Cardiac septum (tissue), 1 donor: ENCODE results near the gene SH3GL1. TPM values are rescaled to one million over a fixed set of nuclear protein-coding genes. Genes with fewer than 3 reads are reported as not detected.
"Not testable (repeated sequence)": the region's sequence is repeated elsewhere in the genome, so short reads cannot be mapped to it uniquely, and the experiment has no call there.

Experiments used
- DNase-seq: peaks from one replicate; pipeline ENCODE4 v3.0.0-alpha.2; 2020; ENCODE audit warnings: low spot score
- intact Hi-C: fragments of 100-400 bp; cut with DNase I; formaldehyde crosslinking; loops from one replicate; pipeline ENCODE4 v1.14.0; 2022
- total RNA-seq: library from RNA; stranded (reverse); fragmentation: NEBNext Ultra II Directional; extraction: Animal tissue kit (Norgen Biotek cat#: 25700); gene quantifications from one replicate; pipeline ENCODE4 v1.2.1, GENCODE V29; 2021
- donor health status: DM: no; HTN: no; CAD: no.

The SH3GL1 gene
- total RNA-seq, 1 donor from 2014 or later, result 22.0 TPM

DNA sequence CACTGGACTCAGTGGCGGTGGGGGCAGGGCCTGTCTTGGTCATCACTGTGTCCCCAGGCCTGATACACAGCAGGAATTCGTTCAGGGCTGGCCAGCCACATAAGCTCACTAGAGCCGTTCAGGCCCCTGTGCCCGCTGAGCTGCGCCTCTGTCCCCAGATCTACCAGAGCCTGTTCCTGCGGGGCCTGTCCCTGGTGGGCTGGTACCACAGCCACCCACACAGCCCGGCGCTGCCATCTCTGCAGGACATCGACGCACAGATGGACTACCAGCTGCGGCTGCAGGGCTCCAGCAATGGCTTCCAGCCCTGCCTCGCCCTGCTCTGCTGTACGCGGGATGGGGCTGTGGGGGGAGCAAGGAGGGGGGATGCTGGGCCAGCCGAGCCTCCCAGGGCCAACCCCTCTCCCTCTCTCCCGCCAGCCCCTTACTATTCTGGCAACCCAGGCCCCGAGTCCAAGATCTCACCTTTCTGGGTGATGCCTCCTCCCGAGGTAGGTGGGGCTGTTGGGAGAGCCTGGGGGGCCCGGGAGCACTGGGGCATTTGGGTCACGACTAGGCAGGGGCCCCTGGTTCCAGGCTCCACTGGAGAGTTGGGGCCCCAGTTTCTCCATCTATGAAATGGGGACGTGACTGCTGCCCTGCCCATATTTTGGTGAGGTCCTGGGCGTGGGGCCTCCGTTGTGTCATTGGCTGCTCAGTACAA lies 43.1 kb downstream of the SH3GL1 start:
- intact Hi-C loops, result no loop called here
- DNase-seq, result no peak

- intact Hi-C loops, result loop anchor here (5.0 kb wide), 2 partner anchors 42 to 88 kb away; no protein-coding TSS in a partner anchor
- no peak for DNase-seq
Observed at GRCh38 chr19:4354897-4355296, 45.5 kb downstream of the SH3GL1 start.

GRCh38 chr19:4354282-4354681 lies 46.1 kb downstream of the SH3GL1 start:
- intact Hi-C loops, result loop anchor here (5.0 kb wide), 2 partner anchors 43 to 87 kb away; no protein-coding TSS in a partner anchor
- DNase-seq, result no peak

GRCh38 chr19:4352701-4353121 lies 47.6 kb downstream of the SH3GL1 start:
- intact Hi-C loops, result loop anchor here (5.0 kb wide), 2 partner anchors 45 to 85 kb away; no protein-coding TSS in a partner anchor
- DNase-seq, result no peak

DNA sequence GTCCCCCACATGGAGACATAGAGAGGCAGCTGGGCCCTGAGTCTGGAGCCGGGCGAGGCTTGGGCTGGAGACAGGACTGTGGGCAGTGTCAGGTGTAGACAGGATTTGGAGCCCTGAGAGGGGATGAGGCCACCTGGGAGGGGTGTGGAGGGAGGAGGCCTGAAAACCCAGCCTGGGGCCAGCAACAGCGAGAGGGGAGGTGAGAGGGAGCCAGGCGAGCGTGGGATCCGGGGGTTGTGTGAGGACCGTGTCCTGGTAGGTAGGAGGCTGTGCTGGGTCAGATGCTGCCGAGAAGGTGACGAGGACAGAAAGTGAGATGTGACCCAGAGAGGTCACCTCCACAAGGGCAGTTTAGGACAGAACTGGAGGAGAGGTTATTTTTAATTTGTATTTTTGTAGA lies 49.6 kb downstream of the SH3GL1 start:
- DNase-seq, result no peak
- intact Hi-C loops, result loop anchor here (5.0 kb wide), 2 partner anchors 47 to 83 kb away; no protein-coding TSS in a partner anchor

- intact Hi-C loops, result loop anchor here (5.0 kb wide), 2 partner anchors 47 to 83 kb away; no protein-coding TSS in a partner anchor
- DNase-seq, result no peak
Observed at GRCh38 chr19:4350111-4350510, 50.2 kb downstream of the SH3GL1 start.

DNA sequence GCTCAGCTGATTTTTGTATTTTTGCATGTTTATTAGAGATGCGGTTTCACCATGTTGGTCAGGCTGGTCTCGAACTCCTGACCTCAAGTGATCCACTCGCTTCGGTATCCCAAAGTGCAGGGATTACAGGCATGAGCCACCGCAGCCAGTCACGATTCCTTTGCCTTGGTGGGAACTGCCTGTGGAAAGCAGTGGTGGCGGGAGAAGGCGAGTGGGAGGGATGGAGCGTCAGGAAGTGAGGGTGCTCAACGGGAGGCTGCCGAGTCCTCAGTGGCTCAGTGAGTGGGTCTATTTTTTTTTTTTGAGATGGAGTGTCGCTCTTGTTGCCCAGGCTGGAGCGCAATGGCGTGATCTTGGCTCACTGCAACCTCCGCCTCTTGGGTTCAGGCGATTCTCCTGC lies 51.1 kb downstream of the SH3GL1 start:
- intact Hi-C loops, DNase-seq: not testable (repeated sequence)

DNA sequence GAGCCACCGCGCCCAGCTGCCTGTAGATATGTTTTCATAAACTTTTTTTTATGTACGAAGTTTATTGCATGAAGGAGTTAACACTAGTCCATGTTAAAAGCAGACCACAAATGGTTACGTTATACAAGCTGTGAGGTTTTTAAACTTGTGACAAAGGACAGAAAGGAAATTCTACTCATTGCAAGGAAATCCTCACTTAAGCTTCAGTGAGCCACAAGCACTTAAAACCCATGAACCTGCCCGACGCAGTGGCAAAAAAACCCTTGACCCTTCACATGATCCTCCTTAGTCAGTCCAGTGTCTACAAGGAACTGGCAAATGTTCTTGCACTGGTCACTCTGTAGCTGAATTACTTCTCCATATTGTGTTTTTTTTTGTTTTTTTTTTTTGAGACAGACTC lies 52.8 kb downstream of the SH3GL1 start:
- intact Hi-C loops, result no loop called here
- DNase-seq, result no peak

DNA sequence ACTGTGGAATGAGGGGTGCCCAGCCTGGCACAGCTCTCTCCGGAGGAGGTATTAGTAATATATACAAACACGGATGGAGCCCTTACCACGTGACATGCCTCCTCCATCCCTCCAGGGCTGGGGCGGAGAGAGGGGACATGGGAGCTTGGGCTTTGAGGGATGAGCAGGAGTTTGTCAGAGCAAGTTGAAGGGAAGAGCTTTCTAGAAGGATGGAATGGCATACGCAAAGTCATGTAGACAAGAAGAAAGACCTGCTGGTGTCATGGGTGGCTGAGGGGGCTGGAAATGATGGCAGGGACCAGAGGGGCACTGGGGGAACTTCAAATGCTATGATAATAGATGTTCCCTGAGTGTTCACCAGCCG lies 54.3 kb downstream of the SH3GL1 start:
- intact Hi-C loops, result no loop called here
- DNase-seq, result no peak

- DNase-seq, result no peak
- intact Hi-C loops, result no loop called here
Observed at GRCh38 chr19:4345342-4346019, 54.9 kb downstream of the SH3GL1 start.

DNA sequence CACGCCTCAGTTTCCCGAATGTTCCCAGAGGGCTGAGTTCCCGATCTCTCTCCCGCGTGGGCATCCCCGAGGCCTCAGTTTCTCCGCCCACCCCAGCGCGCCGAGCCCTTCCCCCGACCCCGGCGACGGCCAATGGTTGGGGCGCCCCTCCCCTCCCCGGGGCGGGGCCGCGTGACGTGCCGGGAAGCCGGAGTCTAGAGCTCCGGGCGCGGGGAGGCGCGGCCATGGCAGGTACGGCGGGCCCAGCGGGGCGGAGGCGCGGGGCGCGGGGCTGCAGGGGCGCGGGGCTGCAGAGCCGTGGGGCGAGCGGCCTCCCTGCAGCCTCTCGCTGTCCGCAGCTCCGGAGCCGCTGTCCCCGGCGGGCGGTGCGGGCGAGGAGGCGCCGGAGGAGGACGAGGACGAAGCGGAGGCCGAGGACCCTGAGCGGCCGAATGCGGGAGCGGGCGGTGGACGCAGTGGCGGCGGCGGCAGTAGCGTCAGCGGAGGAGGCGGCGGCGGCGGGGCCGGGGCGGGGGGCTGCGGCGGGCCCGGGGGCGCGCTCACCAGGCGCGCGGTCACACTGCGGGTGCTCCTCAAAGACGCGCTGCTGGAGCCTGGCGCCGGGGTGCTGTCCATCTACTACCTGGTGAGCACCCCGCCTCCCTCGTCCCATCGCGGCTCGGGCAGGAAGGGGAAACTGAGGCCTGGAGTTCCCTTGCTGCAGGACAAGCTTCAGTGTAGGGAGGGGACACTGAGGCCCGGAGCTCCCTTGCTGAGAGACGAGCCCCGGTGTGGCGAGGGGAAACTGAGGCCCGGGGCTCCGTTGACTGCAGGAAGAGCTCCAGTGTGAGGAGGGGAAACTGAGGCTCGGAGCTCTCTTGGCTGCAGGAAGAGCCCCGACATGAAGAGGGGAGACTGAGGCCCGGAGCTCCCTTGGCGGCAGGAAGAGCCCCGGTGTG lies 56.7 kb downstream of the SH3GL1 start, which contains the start of gene MPND:
Gene MPND, plus strand, starts transcription at position 193 of the 938 bp plus-strand sequence. Its CDS starts 32 bp downstream, at position 225.
- intact Hi-C loops, result loop anchor here (5.0 kb wide), 1 partner anchor 59 kb away; the partner anchor contains the start of genes CHAF1A and SH3GL1
- peak; percentile 97 for DNase-seq

GRCh38 chr19:4342615-4343369 lies 57.6 kb downstream of the SH3GL1 start:
- intact Hi-C loops, result loop anchor here (5.0 kb wide), 1 partner anchor 60 kb away; the partner anchor contains the start of genes CHAF1A and SH3GL1

DNA sequence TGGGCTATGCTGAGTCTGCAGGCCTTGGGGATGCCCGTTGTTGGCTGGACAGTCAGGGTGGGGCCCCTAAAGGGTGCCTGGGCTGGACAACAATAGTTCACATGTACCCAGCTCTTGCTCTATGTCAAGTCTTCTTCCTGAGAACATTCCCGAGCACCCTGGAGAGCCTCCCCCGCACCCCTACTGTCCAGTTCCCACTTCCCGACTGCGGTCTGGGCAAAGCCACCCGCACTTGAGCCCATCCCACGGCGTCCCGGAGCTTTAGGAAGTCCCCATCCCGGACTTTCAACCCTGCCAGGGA lies 58.1 kb downstream of the SH3GL1 start:
- DNase-seq, result no peak
- intact Hi-C loops, result loop anchor here (5.0 kb wide), 1 partner anchor 60 kb away; the partner anchor contains the start of genes CHAF1A and SH3GL1

More at GRCh38 chr19:4342615-4343369, 57.6 kb downstream of the SH3GL1 start:
- peak; percentile 98 for DNase-seq

DNA sequence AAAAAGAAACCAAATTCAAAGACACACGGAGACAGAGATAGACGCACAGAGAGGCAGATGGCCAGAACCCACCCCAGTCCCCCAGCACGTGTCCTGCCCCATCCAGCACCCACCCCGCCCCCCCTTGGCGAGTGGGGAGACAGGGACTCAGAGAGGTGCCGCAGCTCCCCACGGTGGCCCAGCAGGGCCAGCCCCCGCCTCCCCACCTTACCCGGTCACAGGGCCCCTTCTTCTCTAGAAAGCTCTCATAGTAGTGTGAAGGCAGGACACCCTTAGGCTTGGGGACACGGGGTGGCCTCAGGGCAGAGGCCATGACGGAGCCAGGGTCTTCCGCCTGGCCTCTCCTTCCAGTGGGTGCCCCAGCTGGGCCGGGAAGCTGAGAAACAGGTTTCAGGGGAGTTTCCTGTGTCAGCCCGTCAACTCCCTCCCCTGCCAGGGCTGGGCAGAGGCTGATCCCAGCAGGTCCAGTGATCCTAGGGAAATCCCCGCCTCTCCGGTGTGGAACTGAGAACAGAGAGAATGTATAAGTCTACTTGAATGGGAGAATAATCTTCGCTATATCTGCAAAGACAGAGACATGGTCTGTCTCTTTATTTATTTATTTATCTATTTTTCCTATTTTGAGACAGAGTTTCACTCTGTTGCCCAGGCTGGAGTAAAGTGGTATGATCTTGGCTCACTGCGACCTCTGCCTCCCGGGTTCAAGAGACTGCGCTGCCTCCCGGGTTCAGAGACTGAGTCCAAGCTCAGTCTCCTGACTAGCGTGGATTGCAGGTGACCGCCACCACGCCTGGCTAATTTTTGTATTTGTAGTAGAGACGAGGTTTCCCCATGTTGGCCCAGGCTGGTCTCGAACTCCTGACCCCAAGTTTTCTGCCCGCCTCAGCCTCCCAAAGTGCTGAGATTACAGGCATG lies 61.6 kb downstream of the SH3GL1 start, which contains the start of gene STAP2:
Gene STAP2, minus strand, starts transcription at position 387 of the 915 bp plus-strand sequence. Its CDS starts 74 bp downstream, at position 313.
- DNase-seq, result no peak
- intact Hi-C loops, result no loop called here

GRCh38 chr19:4337906-4338440 lies 62.4 kb downstream of the SH3GL1 start:
- intact Hi-C loops, result no loop called here
- no peak for DNase-seq

DNA sequence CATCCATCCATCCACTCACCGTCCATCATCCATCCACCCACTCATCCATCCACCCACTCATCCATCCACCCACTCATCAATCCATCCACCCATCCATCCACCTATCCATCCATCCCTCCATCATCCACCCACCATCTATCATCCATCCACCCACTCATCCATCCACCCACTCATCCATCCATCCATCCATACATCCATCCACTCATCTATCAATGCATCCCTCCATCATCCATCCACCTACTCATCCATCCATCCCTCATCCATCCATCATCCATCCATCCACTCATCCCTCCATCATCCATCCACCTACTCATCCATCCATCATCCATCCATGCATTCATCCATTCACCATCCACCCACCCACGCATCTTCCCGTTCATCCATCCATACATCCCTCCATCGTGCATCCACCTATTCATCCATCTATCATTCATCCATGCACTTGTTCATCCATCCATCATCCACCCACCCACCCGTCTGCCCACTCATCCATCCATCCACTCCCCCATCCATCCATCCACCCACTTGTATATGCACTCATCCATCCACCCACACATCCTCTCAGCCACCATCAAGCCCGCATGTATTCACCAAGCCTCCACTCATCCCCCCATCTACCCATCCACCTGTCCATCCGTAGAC lies 65.3 kb downstream of the SH3GL1 start:
- intact Hi-C loops, result no loop called here
- DNase-seq, result no peak

GRCh38 chr19:4329858-4330257 lies 70.5 kb downstream of the SH3GL1 start:
- intact Hi-C loops, result no loop called here
- no peak for DNase-seq
